ENCODE results near the gene JUN. TPM values are rescaled to one million over a fixed set of nuclear protein-coding genes. Genes with fewer than 3 reads are reported as not detected.

JUN gene
- total and polyA plus RNA-seq, 7 donors: 40.1 to 213 (median 137) TPM

- intact Hi-C loops (cut with DNase I): no loop called here
- DNase-seq (no peak), ATAC-seq (no peak)
- Histone ChIP-seq H3K4me3 (no peak overlapping the region), H3K27ac (no peak overlapping the region), H3K4me1 (peaks cover 8% of the 10 kb centered on the region), H3K36me3 (ENCODE audit: insufficient read depth in 1 of 2, low read depth in 1 of 2) (no peaks in the 10 kb centered on the region), H3K9me3 (no peaks in the 10 kb centered on the region), H3K27me3 (ENCODE audit: insufficient read depth in 3 of 3, low read length in 2 of 3) (no peaks in the 10 kb centered on the region)
- TF ChIP-seq CTCF (IDR thresholded peaks at IDR 0.05): no peak
- 62 to 81% (median 76%) methylated on average over 1 of the region's 1 CpG for WGBS, 3 donors
Measured at GRCh38 chr1:58799650-58800049, 15.8 kb upstream of the JUN start.

- 91 to 92% (median 91%) methylated on average over 1 of the region's 1 CpG for WGBS, 3 donors
- Histone ChIP-seq H3K4me3 (no peak overlapping the region), H3K4me1 (peaks cover 3% of the 10 kb centered on the region), H3K36me3 (ENCODE audit: insufficient read depth in 1 of 2, low read depth in 1 of 2) (no peaks in the 10 kb centered on the region), H3K27me3 (ENCODE audit: insufficient read depth in 3 of 3, low read length in 2 of 3) (no peaks in the 10 kb centered on the region), H3K9me3 (no peaks in the 10 kb centered on the region), H3K27ac (no peak overlapping the region)
- intact Hi-C loops (cut with DNase I): no loop called here
- DNase-seq: no peak
- no peak for ATAC-seq
- no peak for TF ChIP-seq CTCF (IDR thresholded peaks at IDR 0.05)
Measured at GRCh38 chr1:58798910-58799442, 15.1 kb upstream of the JUN start.

GRCh38 chr1:58796416-58796815, 12.6 kb upstream of the JUN start:
- Histone ChIP-seq H3K4me3 (no peak overlapping the region), H3K9me3 (no peaks in the 10 kb centered on the region), H3K27me3 (ENCODE audit: insufficient read depth in 3 of 3, low read length in 2 of 3) (no peaks in the 10 kb centered on the region), H3K36me3 (ENCODE audit: insufficient read depth in 1 of 2, low read depth in 1 of 2) (no peaks in the 10 kb centered on the region), H3K27ac (no peak overlapping the region), H3K4me1 (peaks cover 4% of the 10 kb centered on the region)
- DNase-seq (no peak), ATAC-seq (no peak)
- intact Hi-C loops (cut with DNase I): no loop called here
- TF ChIP-seq CTCF (IDR thresholded peaks at IDR 0.05): no peak

GRCh38 chr1:58794585-58794984, 10.7 kb upstream of the JUN start:
- no peaks in the 10 kb centered on the region for H3K36me3 ChIP-seq (ENCODE audit: insufficient read depth in 1 of 2, low read depth in 1 of 2)
- H3K27me3 ChIP-seq (ENCODE audit: insufficient read depth in 3 of 3, low read length in 2 of 3): no peaks in the 10 kb centered on the region
- ATAC-seq (no peak), DNase-seq (no peak)
- no peak overlapping the region for H3K4me3 ChIP-seq
- 88 to 93% (median 91%) methylated on average over 3 of the region's 3 CpGs for WGBS, 3 donors
- peaks cover 4% of the 10 kb centered on the region for H3K4me1 ChIP-seq
- no peaks in the 10 kb centered on the region for H3K9me3 ChIP-seq
- H3K27ac ChIP-seq: no peak overlapping the region
- no peak for TF ChIP-seq CTCF (IDR thresholded peaks at IDR 0.05)
- intact Hi-C loops (cut with DNase I): no loop called here

- Histone ChIP-seq H3K36me3 (ENCODE audit: insufficient read depth in 1 of 2, low read depth in 1 of 2) (no peaks in the 10 kb centered on the region), H3K4me1 (peaks cover 4% of the 10 kb centered on the region), H3K27me3 (ENCODE audit: insufficient read depth in 3 of 3, low read length in 2 of 3) (no peaks in the 10 kb centered on the region), H3K4me3 (no peak overlapping the region), H3K9me3 (peaks cover 2% of the 10 kb centered on the region), H3K27ac (no peak overlapping the region)
- TF ChIP-seq CTCF (IDR thresholded peaks at IDR 0.05): no peak
- no peak for DNase-seq
- intact Hi-C loops (cut with DNase I): no loop called here
- ATAC-seq: peak in 1 of 4 donors; percentile 45
- WGBS, 3 donors: 56 to 62% (median 56%) methylated on average over 6 of the region's 6 CpGs
Measured at GRCh38 chr1:58792846-58793245, 9.0 kb upstream of the JUN start.
